Left renal pelvis (tissue), 4 donors: ENCODE measurements around the gene IGFBP2. TPM values are rescaled to one million over a fixed set of nuclear protein-coding genes. Genes with fewer than 3 reads are reported as not detected.
"Not testable (repeated sequence)": the region's sequence is repeated elsewhere in the genome, so short reads cannot be mapped to it uniquely, and the experiment has no call there.

Experiments
- DNase-seq, 4 donors: peaks; one replicate each; pipeline ENCODE4 v3.0.0-alpha.2; 2013; ENCODE audit warnings: low read depth in 4 of 4, low spot score in 3 of 4
- polyA plus RNA-seq, 4 donors: library from polyadenylated mRNA; unstranded; fragments of 120-200 nt; gene quantifications; one replicate each; pipeline ENCODE4 v1.2.1, GENCODE V29; 2013; ENCODE audit not compliant: insufficient read length in 4 of 4

Gene IGFBP2, protein sequence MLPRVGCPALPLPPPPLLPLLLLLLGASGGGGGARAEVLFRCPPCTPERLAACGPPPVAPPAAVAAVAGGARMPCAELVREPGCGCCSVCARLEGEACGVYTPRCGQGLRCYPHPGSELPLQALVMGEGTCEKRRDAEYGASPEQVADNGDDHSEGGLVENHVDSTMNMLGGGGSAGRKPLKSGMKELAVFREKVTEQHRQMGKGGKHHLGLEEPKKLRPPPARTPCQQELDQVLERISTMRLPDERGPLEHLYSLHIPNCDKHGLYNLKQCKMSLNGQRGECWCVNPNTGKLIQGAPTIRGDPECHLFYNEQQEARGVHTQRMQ
- 100 to 1,000 TPM; 109 to 285 (median 197) TPM for polyA plus RNA-seq

DNA sequence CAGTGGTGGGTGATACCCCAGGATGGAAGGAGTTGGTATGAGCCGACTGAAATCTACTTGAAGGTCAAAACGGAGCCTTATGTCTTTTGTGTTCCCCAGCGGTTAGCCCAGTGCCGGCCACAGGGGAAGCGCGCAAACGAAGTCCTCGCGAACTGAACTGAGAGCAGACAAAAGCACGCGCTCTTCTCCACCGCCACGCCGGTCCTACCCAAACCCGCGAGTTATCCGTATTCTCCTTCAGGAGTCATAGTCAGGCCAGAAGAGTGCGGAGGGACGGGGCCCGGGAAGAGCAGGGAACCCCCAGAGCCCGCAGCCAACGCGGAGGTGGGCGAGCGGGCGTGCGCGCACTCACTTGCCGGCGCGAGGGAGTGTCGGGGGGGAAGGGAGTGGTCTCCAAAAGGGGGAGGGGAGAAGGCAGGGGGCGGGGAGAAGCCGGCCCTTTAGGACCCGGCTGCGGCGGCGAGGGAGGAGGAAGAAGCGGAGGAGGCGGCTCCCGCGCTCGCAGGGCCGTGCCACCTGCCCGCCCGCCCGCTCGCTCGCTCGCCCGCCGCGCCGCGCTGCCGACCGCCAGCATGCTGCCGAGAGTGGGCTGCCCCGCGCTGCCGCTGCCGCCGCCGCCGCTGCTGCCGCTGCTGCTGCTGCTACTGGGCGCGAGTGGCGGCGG, at the start of gene IGFBP2:
Gene IGFBP2, plus strand, starts transcription at position 469 of the 664 bp plus-strand sequence. Its CDS starts 104 bp downstream, at position 573.
- peak in 1 of 4 donors; percentile 62 for DNase-seq

GRCh38 chr2:216583606-216584005, 49.6 kb upstream of the IGFBP2 start:
- DNase-seq: no peak

DNA sequence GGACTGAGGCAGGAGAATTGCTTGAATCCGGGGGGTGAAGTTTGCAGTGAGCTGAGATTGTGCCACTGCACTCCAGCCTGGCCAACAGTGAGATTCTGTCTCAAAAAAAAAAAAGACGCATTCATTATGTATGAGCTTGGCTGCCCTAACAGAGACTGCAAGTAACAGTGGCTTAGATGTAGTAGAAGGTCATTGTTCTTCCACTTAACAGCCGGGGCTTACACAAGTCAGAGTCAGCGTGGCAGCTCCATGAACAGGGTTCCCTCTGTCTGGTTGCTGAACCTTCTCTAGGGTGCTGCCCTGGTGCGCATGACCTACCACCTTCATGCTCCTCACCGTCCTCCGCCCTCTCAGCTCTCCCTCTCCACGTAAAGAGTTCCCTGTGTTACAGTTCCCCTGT, 49.1 kb upstream of the IGFBP2 start:
- DNase-seq: no peak

- no peak for DNase-seq
Measured at GRCh38 chr2:216585441-216585840, 47.8 kb upstream of the IGFBP2 start.

- DNase-seq: no peak
Measured at GRCh38 chr2:216588861-216589710, 44.1 kb upstream of the IGFBP2 start.

GRCh38 chr2:216589791-216590190, 43.4 kb upstream of the IGFBP2 start:
- no peak for DNase-seq

GRCh38 chr2:216590780-216591179, 42.4 kb upstream of the IGFBP2 start:
- DNase-seq: no peak

DNA sequence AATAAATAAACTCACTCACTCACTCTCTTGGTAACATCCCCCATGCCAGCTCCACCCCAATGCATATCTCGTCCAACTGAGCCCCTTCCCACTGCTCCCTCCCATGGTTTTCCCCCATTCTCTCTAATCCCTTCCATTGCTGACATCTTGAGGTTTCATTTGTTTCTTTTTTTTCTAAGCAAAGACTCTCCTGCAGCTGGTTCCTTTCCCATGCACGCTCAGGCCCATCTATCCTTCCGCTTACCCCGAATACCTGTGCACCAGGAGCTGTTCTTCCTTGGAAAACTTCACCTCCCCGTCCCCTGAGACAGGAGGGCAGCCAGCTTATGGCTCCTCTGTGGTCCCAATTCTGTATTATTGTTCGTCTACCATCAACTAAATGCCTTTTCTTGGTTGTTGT, 41.7 kb upstream of the IGFBP2 start:
- DNase-seq: no peak

GRCh38 chr2:216594081-216594480, 39.1 kb upstream of the IGFBP2 start:
- no peak for DNase-seq

DNA sequence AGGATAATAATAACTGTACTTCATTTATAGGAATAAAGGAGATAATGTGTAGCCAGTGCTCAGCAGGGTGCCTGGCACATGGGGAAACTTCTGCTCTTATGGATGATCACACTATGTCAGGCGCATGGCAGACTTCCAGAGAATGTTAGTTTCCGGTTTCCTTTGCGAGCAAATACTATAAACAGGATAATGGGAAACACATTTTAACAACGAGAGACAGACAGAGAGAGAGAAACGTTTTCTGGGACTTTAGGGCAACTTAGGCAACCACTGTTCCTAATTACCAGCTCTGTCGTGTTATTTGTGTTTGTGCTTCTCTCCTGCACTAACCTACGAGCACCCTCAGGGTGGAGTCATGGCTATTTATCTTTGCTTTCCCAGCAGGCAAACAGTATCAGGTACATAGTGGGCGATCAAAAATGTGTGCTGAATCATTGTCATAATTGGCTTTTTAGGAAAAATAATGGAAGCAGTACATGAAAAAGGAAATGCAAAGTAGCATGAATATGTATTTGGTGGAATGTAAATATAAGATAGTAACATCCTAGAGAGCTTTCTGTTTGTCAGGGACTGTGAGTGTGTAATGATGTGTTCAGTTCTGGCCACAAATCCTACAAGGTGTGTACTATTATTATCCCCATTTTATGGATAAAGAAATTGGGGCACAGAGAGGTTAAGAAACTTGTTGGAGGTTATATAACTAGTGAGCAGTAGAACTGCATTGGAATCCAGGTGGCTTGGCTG, 36.8 kb upstream of the IGFBP2 start:
- DNase-seq: no peak

DNA sequence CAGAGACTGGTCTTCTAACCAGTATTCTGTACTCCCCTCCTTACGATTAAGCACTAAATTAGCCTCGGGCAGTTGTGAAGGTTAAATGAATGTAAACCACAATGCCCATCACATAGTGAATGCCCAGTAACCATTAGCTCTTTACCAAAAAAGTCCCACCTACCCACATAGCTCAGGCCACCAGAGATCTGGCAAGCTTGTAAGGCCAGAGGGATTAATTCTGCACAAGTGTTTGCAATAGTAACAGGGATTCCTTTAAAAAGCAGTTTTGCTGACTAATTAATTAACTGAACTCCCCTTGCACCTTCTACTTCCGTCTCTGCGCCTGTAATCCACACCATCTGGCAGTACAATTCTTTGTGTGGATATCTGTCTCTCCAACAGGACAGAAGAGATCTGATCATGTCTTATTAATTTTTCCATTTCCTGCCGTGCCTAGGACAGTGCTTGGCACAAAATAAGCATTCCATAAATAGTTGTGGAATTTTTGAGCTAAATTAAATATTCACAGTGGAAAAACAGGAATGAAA, 36.2 kb upstream of the IGFBP2 start:
- DNase-seq: no peak

GRCh38 chr2:216597825-216598224, 35.4 kb upstream of the IGFBP2 start:
- not testable (repeated sequence) for DNase-seq

- DNase-seq: no peak
Measured at GRCh38 chr2:216601632-216602409, 31.4 kb upstream of the IGFBP2 start.

DNA sequence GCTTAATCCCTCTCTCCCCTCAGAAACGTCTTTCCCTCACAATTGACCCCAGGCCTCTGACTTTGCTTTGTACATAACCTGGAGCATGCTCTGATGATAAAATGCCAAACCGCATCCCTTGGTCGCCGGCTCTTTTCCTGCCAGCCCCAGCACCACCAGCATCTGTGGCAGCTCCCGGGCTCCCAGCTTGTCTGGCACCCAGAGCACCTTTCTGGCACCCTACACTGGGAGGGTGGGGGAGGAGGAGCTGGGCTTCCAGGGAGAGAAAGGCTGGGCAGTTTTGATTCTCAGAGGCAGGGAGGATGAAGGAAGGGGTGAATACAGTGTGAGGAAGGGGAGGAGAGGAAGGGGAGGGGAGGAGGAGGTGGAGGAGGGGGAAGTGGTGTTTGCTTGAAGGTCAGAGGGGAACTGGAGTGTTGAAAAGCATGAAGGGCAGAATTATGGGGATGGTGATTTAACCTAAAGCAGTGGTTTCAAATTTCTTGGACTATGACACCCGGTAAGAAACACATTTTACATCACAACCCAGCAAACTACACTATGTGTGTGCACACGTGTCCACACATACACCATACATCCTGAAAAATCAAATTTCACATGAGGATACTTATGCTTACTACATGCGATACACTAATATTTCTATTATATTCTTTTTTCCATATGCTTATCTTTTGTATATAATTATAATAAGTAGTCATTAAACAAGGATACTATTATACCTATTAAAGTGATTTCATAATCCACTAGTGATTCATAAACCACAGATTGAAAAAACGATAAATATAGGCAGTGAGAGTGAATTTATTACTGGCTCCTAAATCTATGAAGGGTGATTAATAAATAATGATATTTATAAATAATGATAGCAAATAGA, 30.0 kb upstream of the IGFBP2 start:
- no peak for DNase-seq

GRCh38 chr2:216603884-216604245, 29.4 kb upstream of the IGFBP2 start:
- DNase-seq: no peak

- no peak for DNase-seq
Measured at GRCh38 chr2:216604458-216604857, 28.8 kb upstream of the IGFBP2 start.

DNA sequence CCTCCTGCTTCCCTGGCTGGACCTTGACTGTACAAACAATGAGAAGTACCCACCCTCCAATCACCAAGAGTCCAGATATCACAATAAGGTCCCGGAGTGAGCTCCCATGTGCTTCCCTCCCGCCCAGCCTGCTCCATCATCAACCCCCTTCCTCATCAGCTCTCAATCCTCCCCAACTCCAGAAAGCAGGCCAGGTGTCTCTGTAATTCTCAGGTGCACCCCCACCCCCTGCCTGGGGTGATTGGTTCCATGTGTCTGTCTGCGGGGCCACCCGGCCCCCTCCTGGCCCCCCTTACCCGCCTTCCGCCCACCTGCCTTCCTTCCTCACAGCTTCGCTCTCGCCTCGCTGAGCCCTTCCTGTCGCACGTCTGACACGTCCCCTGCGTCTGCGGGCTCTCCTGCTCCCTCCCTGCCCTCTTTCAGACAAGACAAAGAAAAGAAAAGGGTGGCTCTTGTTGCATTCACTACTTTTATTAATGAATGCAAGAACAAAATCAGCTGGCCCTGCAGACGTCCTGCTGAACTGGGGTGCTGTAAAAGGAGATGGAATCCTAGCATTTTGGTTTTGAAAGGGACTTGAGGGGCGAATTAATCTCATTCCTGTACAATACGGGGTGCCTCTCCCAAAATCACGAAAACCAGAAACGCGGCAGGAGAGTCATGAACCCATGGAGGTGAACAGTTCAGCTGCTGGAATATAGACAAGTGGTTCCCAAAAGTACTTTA, 26.5 kb upstream of the IGFBP2 start:
- no peak for DNase-seq

DNA sequence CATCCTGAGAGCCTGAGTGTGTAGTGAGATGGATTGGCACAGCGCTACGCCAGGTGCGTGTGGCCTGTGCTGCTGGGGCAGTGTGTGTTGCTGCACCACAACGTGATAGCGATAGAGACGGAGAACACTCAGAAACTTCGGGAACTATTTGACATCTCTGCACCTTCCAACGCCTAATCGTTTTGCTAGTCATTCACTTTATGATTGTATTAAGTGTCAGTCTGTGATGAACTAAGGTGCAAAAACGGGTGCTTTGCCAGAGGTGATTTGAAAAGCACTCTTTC, 26.0 kb upstream of the IGFBP2 start:
- DNase-seq: no peak
